NCI-H1105 (cell line): Measurements from ENCODE around the gene KIFAP3.
"Not testable (repeated sequence)": the region's sequence is repeated elsewhere in the genome, so short reads cannot be mapped to it uniquely, and the experiment has no call there.

Source experiments
- DNase-seq: peaks from one replicate; lab custom pipeline; 2025; lab: John Stamatoyannopoulos, UW

KIFAP3 gene

DNA sequence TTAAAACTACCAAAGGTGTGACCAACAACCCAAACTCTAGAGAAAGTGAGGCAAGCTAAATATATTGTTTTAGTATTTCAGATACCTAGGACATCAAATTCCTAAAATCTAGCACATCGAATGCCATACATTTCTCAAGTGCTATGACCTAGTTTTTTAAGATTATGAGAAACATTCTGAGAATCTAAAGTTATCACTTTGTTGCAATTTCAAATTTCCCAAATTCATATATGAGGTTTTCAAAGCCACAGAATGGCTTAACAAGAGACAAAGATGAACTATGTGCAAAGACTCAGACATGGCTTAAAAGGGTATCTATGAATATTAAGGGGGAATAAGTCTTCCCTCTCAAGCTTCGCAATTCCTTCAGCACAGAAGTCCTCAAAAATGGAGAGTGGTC lies 187.6 kb downstream of the KIFAP3 start:
- no peak for DNase-seq

DNA sequence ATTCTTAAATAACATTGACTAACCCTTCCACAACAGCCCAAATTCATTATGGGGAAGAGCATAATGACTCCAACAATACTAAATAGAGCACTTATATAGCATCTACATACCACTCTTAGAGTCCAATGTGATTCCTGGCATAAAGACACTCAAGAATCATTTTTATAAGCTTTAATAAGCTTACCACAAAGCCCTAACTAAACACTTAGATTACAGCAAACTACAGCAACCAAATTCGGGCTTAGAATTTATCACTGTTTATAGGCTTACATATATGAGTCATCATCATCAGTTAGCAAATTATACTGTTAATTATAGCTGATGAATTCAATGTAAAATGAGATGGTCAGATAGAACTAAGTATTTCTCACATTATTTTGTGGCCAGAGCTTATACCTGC lies 188.1 kb downstream of the KIFAP3 start:
- DNase-seq = no peak

DNA sequence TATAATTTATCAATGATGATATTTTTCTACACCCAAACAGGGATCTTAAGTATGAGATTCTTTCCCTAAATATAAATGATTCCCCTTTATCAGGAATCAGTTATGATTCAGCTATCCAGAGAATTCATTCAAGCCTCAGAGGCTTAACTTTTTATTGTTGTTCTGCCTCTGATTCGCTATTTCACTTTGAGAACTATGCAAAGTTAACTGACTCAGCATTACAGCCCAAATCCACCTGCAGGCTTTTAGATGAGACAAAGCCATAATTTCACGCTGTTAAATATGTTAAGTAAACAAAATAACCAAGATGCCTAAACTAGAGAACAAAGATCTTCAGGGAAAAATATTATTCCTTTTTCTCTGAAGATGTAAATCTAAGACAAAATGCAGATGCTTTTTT lies 189.3 kb downstream of the KIFAP3 start:
- no peak for DNase-seq

DNA sequence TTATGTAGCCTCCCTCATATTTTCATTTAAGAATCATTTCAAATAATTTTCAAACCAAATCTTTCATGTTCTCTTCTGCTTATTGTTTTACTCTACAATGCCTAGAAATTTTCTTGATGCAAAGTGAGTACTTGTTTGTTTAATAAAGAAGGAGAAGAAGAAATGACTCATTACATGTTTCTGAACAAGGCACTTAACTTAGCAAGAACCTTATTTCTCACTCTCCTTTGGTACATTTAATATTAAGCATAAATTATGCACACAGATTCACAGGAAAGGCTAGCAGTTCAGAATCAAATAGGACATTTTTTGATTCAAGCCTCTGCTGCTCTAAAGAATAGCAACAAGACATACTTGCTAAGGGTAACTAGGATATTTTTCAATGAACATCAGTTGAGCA lies 189.9 kb downstream of the KIFAP3 start:
- no peak for DNase-seq

DNA sequence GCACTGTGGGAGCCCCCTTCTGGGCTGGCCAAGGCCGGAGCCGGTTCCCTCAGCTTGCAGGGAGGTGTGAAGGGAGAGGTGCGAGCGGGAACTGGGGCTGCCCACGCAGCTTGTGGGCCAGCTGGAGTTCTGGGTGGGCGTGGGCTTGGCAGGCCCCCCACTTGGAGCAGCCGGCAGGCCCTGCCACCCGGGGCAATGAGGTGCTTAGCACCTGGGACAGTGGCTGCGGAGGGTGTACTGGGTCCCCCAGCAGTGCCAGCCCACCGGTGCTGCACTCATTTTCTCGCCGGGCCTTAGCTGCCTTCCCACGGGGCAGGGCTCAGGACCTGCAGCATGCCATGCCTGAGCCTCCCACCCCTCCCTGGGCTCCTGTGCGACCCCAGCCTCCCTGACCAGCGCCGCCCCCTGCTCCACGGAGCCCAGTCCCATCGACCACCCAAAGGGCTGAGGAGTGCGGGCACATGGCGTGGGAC lies 192.4 kb downstream of the KIFAP3 start:
- no peak for DNase-seq

DNA sequence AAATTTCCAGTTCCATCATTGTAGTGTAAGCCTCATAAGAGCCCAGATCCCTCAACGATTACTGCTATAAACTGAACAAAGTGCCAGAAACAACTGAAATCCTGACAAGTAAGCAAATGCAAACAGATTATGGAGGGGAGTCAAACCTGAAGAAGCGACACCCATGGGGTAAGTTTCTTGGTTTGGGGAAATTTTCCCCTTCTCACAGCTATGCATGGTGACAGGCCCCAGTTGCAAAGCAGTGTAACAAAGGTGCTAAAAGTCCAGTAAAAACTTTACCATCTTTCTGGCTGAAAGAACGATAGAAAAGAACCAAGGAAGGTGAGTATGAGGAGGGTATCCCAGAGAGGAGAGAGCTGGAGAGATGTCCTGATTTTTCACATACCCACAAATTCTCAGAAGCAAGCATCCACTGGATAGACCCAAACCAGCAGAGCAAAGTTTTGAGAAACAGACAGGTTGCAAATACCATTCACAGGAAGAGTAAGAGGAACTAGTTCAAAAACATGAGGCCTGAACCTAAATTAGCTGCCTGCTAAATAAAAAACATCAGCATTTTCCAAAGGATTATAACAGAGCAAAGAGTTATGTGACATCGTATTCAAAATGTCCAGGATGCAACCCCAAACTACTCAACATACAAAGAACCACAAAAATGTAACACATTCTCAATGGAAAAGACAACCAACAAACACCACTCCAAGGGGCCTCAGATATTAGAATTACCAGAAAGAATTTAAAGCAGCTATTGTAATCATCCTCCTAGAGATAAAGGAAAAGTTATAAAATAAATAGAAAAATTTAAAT lies 195.3 kb downstream of the KIFAP3 start:
- no peak for DNase-seq

DNA sequence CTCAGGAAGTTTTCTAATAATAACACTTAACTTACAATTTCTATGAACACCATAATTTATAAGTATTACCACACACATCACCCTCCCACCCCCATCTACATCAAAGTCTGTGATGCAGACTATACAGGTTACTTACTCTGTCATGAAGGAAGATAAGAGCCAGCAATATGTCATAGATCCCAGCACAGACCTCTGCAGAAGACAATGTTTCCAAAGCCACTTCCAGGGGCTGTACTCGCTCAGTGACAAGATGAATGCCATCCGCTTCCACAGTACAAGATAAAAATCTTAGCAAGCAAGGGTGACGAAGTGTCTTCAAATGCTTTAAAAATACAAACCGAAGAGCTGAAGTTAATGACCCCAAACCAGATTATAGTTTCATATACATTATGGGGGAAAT lies 196.0 kb downstream of the KIFAP3 start:
- no peak for DNase-seq

DNA sequence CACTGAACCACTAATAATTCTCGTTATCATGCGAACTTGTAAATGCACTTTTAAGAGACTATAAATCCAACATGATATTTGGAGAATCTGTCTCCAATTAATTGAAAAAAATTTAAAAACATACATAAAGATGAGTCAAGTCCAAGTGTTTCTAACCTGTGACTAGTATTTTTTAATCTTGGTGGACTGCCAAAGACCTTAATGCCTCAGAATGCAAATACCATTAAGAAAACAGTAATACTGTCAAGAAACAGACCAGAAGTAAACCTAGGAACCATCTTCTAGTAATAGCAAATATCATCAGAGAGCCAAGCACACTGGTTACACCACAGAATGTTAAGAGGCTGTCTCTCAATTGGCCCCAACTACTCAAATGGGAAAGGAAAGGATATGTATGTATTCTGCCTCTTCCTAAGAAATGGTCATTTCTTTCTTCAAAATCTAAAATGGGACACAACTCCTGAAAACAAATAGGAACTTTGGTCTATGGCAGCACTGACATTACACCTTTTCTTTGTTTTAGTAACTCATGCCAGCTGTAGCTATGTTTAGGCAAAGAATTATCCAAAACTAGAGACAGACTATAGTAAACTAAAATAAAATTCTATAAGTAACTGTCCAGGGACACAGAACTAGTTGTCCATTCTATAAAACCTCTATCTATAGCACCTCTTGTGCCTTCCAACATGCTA lies 196.5 kb downstream of the KIFAP3 start:
- no peak for DNase-seq

DNA sequence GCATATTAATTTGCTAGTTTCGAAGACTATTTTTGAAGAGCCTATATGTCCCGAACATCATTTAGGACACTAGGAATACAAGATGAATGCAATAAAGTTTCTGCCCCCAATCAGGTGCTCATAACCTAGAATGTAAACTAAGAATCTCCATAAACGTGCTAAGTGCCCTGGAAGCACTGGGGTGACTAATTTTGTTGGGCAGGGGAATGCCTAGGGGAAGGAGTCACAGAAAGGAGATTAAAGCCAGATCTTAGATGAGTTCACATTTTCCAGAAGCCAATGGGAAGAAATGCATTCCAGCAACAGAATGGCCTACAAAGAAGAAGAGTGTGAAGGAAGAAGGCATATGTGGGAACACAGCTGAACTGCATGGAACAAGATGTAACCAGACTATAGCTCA lies 200.3 kb downstream of the KIFAP3 start:
- DNase-seq = no peak

DNA sequence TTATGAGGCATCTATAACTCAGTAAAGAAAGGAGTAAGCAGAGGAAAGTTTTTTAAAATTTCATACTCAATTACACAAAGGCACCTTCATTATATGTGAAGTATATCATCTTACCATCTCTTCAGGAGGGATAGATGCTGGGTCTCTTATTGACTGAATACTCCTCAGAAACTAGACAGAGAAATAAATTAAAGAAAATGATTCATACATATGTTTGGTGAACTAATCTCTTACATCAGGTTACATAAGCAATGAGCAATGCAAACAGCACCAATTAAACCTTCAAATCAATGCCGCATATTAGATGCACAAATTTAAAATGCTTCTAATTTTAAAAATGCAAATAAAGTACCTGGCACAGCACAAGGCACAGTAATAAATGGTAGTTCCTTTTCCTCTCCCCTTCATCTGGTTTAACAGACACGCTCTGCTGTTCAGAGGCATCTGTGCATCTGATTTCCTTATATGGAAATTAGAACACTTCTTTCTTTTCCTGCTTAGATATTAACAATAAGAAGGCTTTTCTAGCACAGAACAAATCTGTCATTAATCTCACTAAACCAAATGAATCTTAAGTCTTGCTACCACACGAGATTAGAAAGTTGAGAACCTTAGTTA lies 200.8 kb downstream of the KIFAP3 start:
- DNase-seq = no peak

DNA sequence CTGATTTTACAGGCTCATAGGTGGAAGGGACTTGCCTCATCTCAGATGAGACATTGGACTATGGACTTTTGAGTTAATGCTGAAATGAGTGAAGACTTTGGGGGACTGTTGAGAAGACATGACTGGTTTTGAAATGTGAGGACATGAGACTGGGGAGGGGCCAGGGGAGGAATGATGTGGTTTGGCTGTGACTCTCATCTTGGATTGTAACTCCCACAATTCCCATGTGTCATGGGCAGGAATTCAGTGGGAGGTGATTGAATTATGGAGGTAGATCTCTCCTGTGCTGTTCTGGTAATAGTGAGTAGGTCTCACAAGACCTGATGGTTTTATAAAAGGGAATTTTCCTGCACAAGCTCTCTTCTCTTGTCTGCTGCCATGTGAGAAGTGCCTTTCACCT lies 201.6 kb downstream of the KIFAP3 start:
- no peak for DNase-seq

DNA sequence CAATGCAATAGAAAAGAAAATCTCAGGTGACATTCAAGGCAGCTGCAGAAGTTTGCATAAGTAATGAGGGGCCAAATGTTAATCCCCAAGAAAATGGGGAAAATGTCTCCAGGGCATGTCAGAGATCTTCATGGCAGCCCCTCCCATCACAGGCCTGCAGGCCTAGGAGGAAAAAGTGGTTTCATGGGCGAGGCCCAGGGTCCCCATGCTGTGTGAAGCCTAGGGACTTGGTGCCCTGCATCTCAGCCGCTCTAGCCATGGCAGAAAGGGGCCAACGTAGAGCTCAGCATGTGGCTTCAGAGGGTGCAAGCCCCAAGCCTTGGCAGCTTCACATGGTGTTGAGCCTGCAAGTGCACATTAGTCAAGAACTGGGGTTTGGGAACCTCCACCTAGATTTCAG lies 202.5 kb downstream of the KIFAP3 start:
- not testable (repeated sequence) for DNase-seq
